Keratinocyte (primary cell): Measurements from ENCODE around the gene ESR2. TPM values are rescaled to one million over a fixed set of nuclear protein-coding genes. Genes with fewer than 3 reads are reported as not detected.

Experiments
- DNase-seq: peaks from one replicate; pipeline ENCODE4 v3.0.0-alpha.2; 2011; ENCODE audit warnings: low read depth, missing footprints, low spot score
- FAIRE-seq: peaks from 2 replicates; lab custom pipeline; 2011; peaks lifted over from hg19 to GRCh38; lab: Jason Lieb, UNC
- H2AFZ ChIP-seq: 2 replicates; pipeline ENCODE4 v1.6.0; 2012; ENCODE audit warnings: low read length, control low read depth, inconsistent platforms; ENCODE audit not compliant: control insufficient read depth
- H3K27ac ChIP-seq: 2 replicates; pipeline ENCODE4 v1.5.1; 2011; ENCODE audit warnings: low read length; ENCODE audit not compliant: control insufficient read depth, insufficient read depth
- H3K27me3 ChIP-seq: 3 replicates; pipeline ENCODE4 v1.6.0; 2011; ENCODE audit warnings: low read length; ENCODE audit not compliant: control insufficient read depth, insufficient read depth; ENCODE audit errors: extremely low read depth
- H3K36me3 ChIP-seq, 2 experiments: 2 replicates in 1 of 2; 3 replicates in 1 of 2; pipeline ENCODE4 v1.5.1; 2011; ENCODE audit warnings: low read length in 2 of 2, mild to moderate bottlenecking in 1 of 2; ENCODE audit not compliant: control insufficient read depth in 2 of 2, insufficient read depth in 2 of 2; ENCODE audit errors: extremely low read depth in 1 of 2
- H3K4me1 ChIP-seq: 3 replicates; pipeline ENCODE4 v1.5.1; 2011; ENCODE audit warnings: low read length; ENCODE audit not compliant: control insufficient read depth, insufficient read depth; ENCODE audit errors: extremely low read depth
- H3K4me2 ChIP-seq: 3 replicates; pipeline ENCODE4 v1.6.0; 2011; ENCODE audit warnings: low read depth, low read length; ENCODE audit not compliant: control insufficient read depth, insufficient read depth; ENCODE audit errors: extremely low read depth
- H3K4me3 ChIP-seq, 3 experiments: fragments of 200-600 bp in 1 of 3; sonication (generic) in 1 of 3; 2 replicates in 2 of 3; 3 replicates in 1 of 3; pipeline ENCODE4 v1.5.1; 2011 to 2016; ENCODE audit warnings: low read length in 3 of 3, mild to moderate bottlenecking in 3 of 3, control low read depth in 2 of 3, inconsistent platforms in 1 of 3, low read depth in 1 of 3, mixed read lengths in 1 of 3, mixed run types in 1 of 3, moderate library complexity in 1 of 3; ENCODE audit not compliant: control insufficient read depth in 2 of 3, insufficient read depth in 2 of 3; ENCODE audit errors: extremely low read depth in 1 of 3
- H3K79me2 ChIP-seq: 2 replicates; pipeline ENCODE4 v1.6.0; 2012; ENCODE audit warnings: low read length; ENCODE audit not compliant: control insufficient read depth, insufficient read depth
- H3K9ac ChIP-seq: 3 replicates; pipeline ENCODE4 v1.6.0; 2011; ENCODE audit warnings: low read length; ENCODE audit not compliant: control insufficient read depth, insufficient read depth; ENCODE audit errors: extremely low read depth
- H3K9me1 ChIP-seq: 3 replicates; pipeline ENCODE4 v1.6.0; 2011; ENCODE audit warnings: low read length; ENCODE audit not compliant: control insufficient read depth, insufficient read depth; ENCODE audit errors: extremely low read depth
- H3K9me3 ChIP-seq: 2 replicates; pipeline ENCODE4 v1.5.1; 2012; ENCODE audit warnings: low read depth, low read length; ENCODE audit not compliant: control insufficient read depth
- H4K20me1 ChIP-seq: 3 replicates; pipeline ENCODE4 v1.6.0; 2011; ENCODE audit warnings: low read length; ENCODE audit not compliant: control insufficient read depth, insufficient read depth; ENCODE audit errors: extremely low read depth
- EZH2 ChIP-seq: IDR thresholded peaks from one replicate; pipeline ENCODE4 v1.6.1; 2012; ENCODE audit warnings: inconsistent platforms, mild to moderate bottlenecking, low read length, moderate library complexity
- dilution Hi-C: fragments of 300-500 bp; cut with MboI; formaldehyde crosslinking; loops from one replicate; pipeline ENCODE4 v1.7.0; 2020; ENCODE audit warnings: low sequenced_read_pairs; ENCODE audit not compliant: extremely low pct_ligation_motif_present
- polyA plus RNA-seq, 5 experiments: library from polyadenylated mRNA; depleted of rRNA in 3 of 5; stranded (reverse) in 3 of 5; stranded (forward) in 1 of 5; unstranded in 1 of 5; fragments of >200 nt; gene quantifications; 1 replicate in 1 of 5; 2 replicates in 3 of 5; 3 replicates in 1 of 5; pipeline versions ENCODE4 v1.2.1 to v1.2.3, GENCODE V29; 2011 to 2012; ENCODE audit warnings: missing spikeins in 2 of 5, low read depth in 1 of 5, low replicate concordance in 1 of 5
- TF ChIP-seq, protein P1 (sequence below), 3 experiments: IDR thresholded peaks in 1 of 3; conservative IDR thresholded peaks in 1 of 3; optimal IDR thresholded peaks in 1 of 3; 2 replicates in 2 of 3; 3 replicates in 1 of 3; pipeline versions ENCODE3 to v1.5.1; 2011; ENCODE audit warnings: low read length in 3 of 3, mild to moderate bottlenecking in 3 of 3, moderate library complexity in 2 of 3, control low read depth in 1 of 3, inconsistent platforms in 1 of 3; ENCODE audit not compliant: insufficient read depth in 2 of 3; ENCODE audit errors: extremely low read depth in 1 of 3

Gene ESR2
- polyA plus RNA-seq, 1 donor (not counting 4 experiments of a cell fraction or from before 2014, with no cell fraction given), result 0.03 TPM

DNA sequence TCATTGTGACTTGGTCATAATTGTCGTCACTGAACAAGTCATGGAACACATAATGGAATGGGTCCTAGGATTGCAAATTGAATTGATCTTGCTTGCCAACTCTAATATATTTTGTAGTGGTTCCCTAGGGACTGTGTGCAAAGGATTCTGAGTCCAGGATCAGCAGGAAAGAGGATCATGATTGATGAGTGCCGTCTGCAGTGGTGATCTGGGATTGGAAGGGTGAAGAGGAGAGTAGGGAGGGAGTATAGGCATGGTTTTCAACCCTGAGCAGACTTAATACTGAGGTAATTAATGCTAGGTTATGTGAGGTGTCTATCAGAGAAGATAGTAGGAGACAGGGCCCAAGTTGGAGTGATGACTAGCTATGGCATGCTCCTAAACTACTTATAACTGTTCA lies 168.9 kb downstream of the ESR2 start:
- Histone ChIP-seq H3K9me1 (no peaks in the 10 kb centered on the region), H3K4me2 (no peak overlapping the region), H3K9me3 (no peaks in the 10 kb centered on the region), H2AFZ (no peak overlapping the region), H3K4me3 (no peak overlapping the region), H3K79me2 (no peaks in the 10 kb centered on the region), H3K9ac (no peak overlapping the region), H3K27me3 (no peaks in the 10 kb centered on the region), H3K36me3 (peaks cover 7 to 10% of the 10 kb centered on the region in 2 experiments), H3K27ac (no peak overlapping the region), H3K4me1 (no peaks in the 10 kb centered on the region), H4K20me1 (no peaks in the 10 kb centered on the region)
- DNase-seq (no peak), FAIRE-seq (no peak)
- dilution Hi-C loops, result no loop called here
- no peak for TF ChIP-seq EZH2
- TF ChIP-seq, protein P1, sequence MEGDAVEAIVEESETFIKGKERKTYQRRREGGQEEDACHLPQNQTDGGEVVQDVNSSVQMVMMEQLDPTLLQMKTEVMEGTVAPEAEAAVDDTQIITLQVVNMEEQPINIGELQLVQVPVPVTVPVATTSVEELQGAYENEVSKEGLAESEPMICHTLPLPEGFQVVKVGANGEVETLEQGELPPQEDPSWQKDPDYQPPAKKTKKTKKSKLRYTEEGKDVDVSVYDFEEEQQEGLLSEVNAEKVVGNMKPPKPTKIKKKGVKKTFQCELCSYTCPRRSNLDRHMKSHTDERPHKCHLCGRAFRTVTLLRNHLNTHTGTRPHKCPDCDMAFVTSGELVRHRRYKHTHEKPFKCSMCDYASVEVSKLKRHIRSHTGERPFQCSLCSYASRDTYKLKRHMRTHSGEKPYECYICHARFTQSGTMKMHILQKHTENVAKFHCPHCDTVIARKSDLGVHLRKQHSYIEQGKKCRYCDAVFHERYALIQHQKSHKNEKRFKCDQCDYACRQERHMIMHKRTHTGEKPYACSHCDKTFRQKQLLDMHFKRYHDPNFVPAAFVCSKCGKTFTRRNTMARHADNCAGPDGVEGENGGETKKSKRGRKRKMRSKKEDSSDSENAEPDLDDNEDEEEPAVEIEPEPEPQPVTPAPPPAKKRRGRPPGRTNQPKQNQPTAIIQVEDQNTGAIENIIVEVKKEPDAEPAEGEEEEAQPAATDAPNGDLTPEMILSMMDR (optimal IDR thresholded peaks at IDR 0.05 in 1 of 3, IDR thresholded peaks at IDR 0.05 in 1 of 3, conservative IDR thresholded peaks at IDR 0.05 in 1 of 3; ENCODE audit: extremely low read depth in 1 of 3, insufficient read depth in 2 of 3, low read length in 3 of 3), result no peak

DNA sequence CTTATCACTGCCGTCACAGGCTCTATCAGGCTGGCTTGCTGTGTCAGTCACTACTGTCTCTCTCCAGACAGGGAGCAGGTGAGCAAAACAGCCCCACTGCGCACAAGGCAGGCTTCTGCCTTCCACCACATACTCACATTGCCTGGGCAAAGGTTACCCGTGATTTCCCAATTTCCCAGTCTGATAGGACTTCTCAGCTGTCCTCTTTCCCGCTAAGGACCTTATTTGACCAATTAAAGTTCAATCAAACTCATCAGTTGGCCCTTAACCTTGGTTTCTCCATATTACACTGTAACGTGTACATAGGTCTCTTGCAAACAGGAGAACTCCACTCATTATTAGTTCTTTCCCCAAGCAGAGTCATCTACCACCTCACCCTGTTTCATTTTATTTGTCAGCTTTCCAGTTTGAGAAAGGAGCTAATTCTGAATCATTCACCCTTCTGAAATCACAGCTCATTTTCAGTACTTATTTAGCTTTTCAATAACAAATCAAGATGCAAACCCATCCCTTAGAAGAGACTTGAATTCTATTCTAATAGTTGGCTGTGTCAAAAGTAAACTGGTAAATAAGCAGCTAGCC lies 170.8 kb downstream of the ESR2 start:
- H2AFZ ChIP-seq, result no peak overlapping the region
- H3K27ac ChIP-seq, result no peak overlapping the region
- H3K27me3 ChIP-seq, result no peaks in the 10 kb centered on the region
- H3K36me3 ChIP-seq, result peaks cover 5 to 10% of the 10 kb centered on the region in 2 experiments
- no peaks in the 10 kb centered on the region for H3K9me1 ChIP-seq
- no peaks in the 10 kb centered on the region for H3K79me2 ChIP-seq
- dilution Hi-C loops, result no loop called here
- TF ChIP-seq, protein P1 (optimal IDR thresholded peaks at IDR 0.05 in 1 of 3, IDR thresholded peaks at IDR 0.05 in 1 of 3, conservative IDR thresholded peaks at IDR 0.05 in 1 of 3; ENCODE audit: extremely low read depth in 1 of 3, insufficient read depth in 2 of 3, low read length in 3 of 3), result no peak
- no peak for TF ChIP-seq EZH2
- no peak overlapping the region for H3K4me2 ChIP-seq
- FAIRE-seq (no peak), DNase-seq (no peak)
- peaks cover 14% of the 10 kb centered on the region for H3K4me1 ChIP-seq
- H3K4me3 ChIP-seq, result no peak overlapping the region
- no peaks in the 10 kb centered on the region for H4K20me1 ChIP-seq
- no peaks in the 10 kb centered on the region for H3K9me3 ChIP-seq
- H3K9ac ChIP-seq, result no peak overlapping the region
